ENCODE results near the gene CARD6.

DNA sequence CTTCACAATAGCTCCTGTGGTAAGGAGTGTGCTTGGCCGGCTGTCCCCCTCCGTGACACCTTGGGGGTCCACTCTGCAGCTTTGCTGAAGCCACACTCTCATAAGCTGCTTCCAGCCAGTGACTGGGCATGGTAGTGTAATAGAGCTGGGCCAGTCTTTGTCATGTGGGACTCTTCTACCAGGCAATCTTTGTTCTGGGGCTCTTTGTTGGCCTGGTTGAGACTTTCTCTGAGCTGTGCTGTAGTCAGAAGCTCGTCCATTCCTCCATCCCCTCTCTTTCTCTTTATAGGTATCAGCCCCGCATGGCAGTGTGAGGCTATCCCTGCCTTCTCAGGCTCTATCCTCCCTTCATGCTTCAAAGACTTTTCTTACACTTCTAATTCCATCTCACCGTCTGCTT lies 25.7 kb downstream of the CARD6 start:
- no peak for TF ChIP-seq CBX1 (IDR thresholded peaks at IDR 0.05; ENCODE audit: low read depth)
- TF ChIP-seq PHTF2 (CRISPR knock-in tag; IDR thresholded peaks at IDR 0.05), result no peak
